Measurements from ENCODE around the gene CAB39. TPM values are rescaled to one million over a fixed set of nuclear protein-coding genes. Genes with fewer than 3 reads are reported as not detected.
A peak's percentile ranks its signal among the peaks of the same experiment; 100 is the strongest.

Gene CAB39
- total RNA-seq: 72.5 and 75.7 TPM in 2 replicates
- total RNA-seq (2013): 77.9 TPM
- 21.7 and 31.2 TPM in 2 replicates for polyA plus RNA-seq
- polyA minus RNA-seq: 38.3 and 39.7 TPM in 2 replicates

GRCh38 chr2:230712443-230713330 is at the start of gene CAB39:
CAB39 (plus strand) TSS chr2:230712842; CDS start chr2:230760002, 47,160 bp downstream.
- Mint-ChIP-seq H3K9me3 (ENCODE audit: insufficient read depth) (no peaks in the 10 kb centered on the region), H3K27me3 (no peaks in the 10 kb centered on the region), H3K4me1 (peaks cover 48% of the 10 kb centered on the region), H3K4me3 (peak within 1 kb of the TSS; percentile 93), H3K27ac (peak within 1 kb of the TSS; percentile 94)
- Histone ChIP-seq H3K9me3 (ENCODE audit: control extremely low read depth in 1 of 3, control insufficient read depth in 2 of 3, insufficient read depth in 1 of 3, low read length in 2 of 3) (no peaks in the 10 kb centered on the region), H3K9ac (ENCODE audit: low read length) (peak within 1 kb of the TSS; percentile 74), H3K4me2 (replicated peaks; ENCODE audit: low read depth, low read length, poor library complexity, severe bottlenecking) (peak within 1 kb of the TSS; percentile 91), H2AFZ (ENCODE audit: insufficient read depth, low read depth, low read length, poor library complexity, severe bottlenecking) (peak within 1 kb of the TSS; percentile 75), H3K36me3 (replicated peaks in 1 of 2; ENCODE audit: control extremely low read depth in 1 of 2, control insufficient read depth in 1 of 2, extremely low read depth in 1 of 2, insufficient read depth in 2 of 2, low read length in 1 of 2) (no peaks in the 10 kb centered on the region), H3K27ac (ENCODE audit: low read length in 2 of 2) (peak within 1 kb of the TSS; percentile 59 to 84), H3K79me2 (ENCODE audit: control insufficient read depth, insufficient read depth, low read length) (peaks cover 47% of the 10 kb centered on the region), H3K4me1 (ENCODE audit: control insufficient read depth in 2 of 2, insufficient read depth in 2 of 2, low read length in 2 of 2) (peaks cover 41% of the 10 kb centered on the region in 2 donors), H4K20me1 (ENCODE audit: control insufficient read depth, insufficient read depth, low read length, poor library complexity, severe bottlenecking) (peaks cover 41% of the 10 kb centered on the region), H3K27me3 (replicated peaks in 1 of 4; ENCODE audit: control extremely low read depth in 1 of 4, control insufficient read depth in 3 of 4, insufficient read depth in 4 of 4, low read length in 3 of 4) (no peaks in the 10 kb centered on the region), H3K4me3 (ENCODE audit: control extremely low read depth in 1 of 5, extremely low read depth in 1 of 5, insufficient read depth in 1 of 5, low read depth in 2 of 5, low read length in 4 of 5) (peak within 1 kb of the TSS; percentile 68 to 89 (median 78))
- peak; percentile 91 for ATAC-seq (ENCODE audit: low read depth)
- ChIA-PET POLR2A (interaction anchor here (0.6 to 1.1 kb wide), 2 partner anchors 98 to 601 kb away, joined by 3 to 4 read pairs; no protein-coding TSS in a partner anchor), CTCF (interaction anchor here (0.6 to 2.0 kb wide), 6 partner anchors 10 to 704 kb away, joined by 3 to 7 read pairs (median 4); no protein-coding TSS in a partner anchor)
- TF ChIP-seq, protein P1, sequence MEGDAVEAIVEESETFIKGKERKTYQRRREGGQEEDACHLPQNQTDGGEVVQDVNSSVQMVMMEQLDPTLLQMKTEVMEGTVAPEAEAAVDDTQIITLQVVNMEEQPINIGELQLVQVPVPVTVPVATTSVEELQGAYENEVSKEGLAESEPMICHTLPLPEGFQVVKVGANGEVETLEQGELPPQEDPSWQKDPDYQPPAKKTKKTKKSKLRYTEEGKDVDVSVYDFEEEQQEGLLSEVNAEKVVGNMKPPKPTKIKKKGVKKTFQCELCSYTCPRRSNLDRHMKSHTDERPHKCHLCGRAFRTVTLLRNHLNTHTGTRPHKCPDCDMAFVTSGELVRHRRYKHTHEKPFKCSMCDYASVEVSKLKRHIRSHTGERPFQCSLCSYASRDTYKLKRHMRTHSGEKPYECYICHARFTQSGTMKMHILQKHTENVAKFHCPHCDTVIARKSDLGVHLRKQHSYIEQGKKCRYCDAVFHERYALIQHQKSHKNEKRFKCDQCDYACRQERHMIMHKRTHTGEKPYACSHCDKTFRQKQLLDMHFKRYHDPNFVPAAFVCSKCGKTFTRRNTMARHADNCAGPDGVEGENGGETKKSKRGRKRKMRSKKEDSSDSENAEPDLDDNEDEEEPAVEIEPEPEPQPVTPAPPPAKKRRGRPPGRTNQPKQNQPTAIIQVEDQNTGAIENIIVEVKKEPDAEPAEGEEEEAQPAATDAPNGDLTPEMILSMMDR (IDR thresholded peaks at IDR 0.05): peak; percentile 83
- no peak for TF ChIP-seq EZH2 (IDR thresholded peaks at IDR 0.05; ENCODE audit: borderline replicate concordance, insufficient read depth, low read depth, low read length, poor library complexity, severe bottlenecking)
- DNase-seq: peak; percentile 96
- intact Hi-C loops (cut with micrococcal nuclease): loop anchor here (1.0 to 5.0 kb wide), 11 partner anchors 50 to 790 kb away; partner anchors contain the start of genes FBXO36, PSMD1, SLC16A14 and SP140
- WGBS (ENCODE audit: insufficient coverage): under 1% methylated on average over 110 of the region's 110 CpGs

All from B cell (primary cell).